NCI-H82 (cell line): ENCODE data around the gene ROBO1.

ENCODE experiments used
- DNase-seq: peaks from one replicate; lab custom pipeline; 2025; lab: John Stamatoyannopoulos, UW

Gene ROBO1

GRCh38 chr3:79467721-79468120, 300.1 kb downstream of the ROBO1 start:
- DNase-seq: no peak

GRCh38 chr3:79461129-79461792, 306.5 kb downstream of the ROBO1 start:
- DNase-seq: no peak

DNA sequence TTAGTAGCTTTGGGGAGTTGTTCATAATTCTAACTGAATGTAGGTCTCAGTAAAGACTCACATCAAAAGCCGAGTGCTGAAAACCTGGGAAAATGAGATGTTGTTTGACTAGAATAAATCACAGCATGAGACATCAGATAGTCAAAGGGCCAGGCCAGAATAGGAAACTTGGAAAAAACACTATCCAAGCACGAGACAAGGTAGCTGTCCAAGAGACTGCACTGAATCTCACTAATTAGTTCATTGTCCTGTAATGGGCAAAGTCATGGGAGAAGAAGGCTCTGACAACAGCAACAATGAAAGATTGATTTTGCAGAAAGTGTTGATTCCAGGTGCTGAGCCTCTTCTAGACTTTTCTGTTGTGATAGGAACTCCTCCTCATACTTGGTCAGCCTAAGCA, 314.2 kb downstream of the ROBO1 start:
- no peak for DNase-seq

DNA sequence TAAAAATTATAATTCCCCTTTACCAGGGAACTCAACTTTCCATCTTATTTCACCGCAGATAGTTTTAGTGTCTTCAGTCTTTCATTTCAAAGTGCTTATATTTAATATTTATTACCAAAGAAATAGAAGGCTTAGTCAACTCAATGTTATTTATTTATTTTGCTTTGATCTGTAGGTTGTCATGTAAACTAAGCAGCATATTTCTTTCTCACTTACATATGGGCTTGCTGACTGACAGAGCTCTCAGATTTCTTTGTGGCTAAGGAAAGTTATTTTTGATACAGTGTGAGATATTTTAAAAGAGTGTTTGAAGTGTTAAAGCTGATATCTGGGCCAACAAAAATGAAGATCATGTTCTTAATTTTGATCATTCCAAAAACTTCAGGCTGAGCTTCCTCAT, 331.4 kb downstream of the ROBO1 start:
- DNase-seq: no peak

- no peak for DNase-seq
Measured at GRCh38 chr3:79427081-79427480, 340.7 kb downstream of the ROBO1 start.

DNA sequence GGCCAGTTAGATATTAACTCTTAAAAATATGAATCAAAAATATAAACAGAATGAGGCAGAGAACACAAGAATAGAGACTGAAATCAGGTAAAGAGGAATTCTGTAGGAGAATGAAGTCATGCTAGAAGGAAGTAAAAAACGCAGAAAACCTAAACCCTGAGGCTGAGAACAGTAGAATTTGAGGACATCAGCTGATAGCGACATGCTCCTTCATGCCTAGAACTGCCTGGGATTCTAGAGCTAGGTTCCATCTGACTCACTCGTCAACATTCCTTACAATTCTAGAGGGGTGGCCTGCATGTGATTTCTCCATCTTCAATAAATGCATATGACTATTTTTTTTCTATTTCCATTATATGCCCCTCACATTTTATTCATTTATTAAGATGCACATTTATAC, 343.0 kb downstream of the ROBO1 start:
- DNase-seq: no peak

DNA sequence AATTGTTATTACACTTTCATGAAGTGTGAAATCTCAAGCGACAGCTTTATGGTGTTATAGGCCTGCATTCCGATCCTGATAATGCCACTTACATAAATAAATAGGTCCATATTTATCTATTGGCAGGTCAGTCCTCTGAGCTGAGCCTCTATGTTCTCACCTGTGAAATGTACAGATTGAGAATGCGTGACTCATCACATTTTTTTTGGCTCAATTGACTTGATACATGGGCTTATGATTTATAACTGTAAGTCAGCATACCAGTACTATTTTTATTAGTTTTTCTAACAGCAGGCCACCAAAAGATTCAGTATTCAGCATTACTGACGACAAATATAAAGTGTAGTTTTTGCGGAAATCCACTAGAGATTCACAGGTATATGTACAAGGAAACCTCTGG, 344.4 kb downstream of the ROBO1 start:
- no peak for DNase-seq

- DNase-seq: no peak
Measured at GRCh38 chr3:79421273-79421672, 346.5 kb downstream of the ROBO1 start.

DNA sequence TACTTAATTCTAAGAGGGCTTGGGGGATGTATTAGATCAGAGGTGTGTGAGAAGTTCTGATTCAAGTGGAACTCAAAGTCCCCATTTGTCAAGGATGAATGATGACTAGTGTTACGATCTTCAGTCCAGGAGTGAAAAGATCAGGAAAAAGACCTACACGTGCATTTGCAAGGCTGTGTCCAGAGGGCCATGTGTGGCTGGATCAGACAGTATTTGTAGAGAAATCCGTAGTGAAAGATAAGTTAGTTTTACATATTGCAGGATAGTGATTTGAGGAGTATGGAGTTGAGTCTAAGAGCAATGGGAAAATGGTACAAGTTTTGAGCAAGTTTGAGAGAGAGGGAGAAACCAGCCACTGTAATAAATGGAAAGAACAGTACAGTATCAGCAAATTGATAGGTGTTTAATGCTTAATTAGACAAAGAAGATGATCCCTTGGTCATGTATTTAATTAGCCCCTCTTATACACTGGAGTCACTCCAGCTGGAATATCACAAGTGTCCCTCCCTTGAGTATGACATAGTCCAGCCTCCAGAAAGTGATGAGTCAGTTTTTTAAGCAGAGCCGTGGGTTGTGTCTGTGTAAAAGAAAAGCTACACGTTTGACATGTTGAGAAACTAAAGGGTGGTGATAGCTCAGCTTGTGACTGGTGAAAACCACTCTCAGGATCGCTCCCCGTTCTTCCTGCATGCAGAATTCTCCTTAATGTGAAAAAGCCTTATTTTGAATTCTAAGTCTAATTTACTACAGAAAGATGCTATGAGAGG, 348.8 kb downstream of the ROBO1 start:
- DNase-seq: no peak

- DNase-seq: no peak
Measured at GRCh38 chr3:79415356-79415755, 352.4 kb downstream of the ROBO1 start.

GRCh38 chr3:79414806-79415205, 353.0 kb downstream of the ROBO1 start:
- no peak for DNase-seq

- no peak for DNase-seq
Measured at GRCh38 chr3:79414035-79414434, 353.8 kb downstream of the ROBO1 start.

DNA sequence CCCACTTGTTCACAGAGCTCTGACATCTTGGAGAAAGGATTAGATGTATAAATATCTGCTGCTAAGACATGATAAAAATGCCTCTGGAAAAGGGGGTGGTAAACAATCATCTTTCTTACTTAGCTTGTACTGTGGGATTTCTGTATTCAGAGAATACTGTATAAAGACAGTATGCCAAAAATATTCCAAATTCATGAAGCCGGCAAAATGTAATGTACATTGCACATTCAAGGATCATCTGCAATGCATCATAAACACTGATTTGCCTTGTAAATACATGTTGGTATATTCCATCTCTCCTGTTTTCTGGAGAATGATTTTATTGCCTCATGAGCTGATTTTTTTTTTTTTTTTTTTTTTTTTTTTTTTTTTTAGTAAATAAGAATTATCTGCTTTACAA, 355.3 kb downstream of the ROBO1 start:
- no peak for DNase-seq

GRCh38 chr3:79410617-79411016, 357.2 kb downstream of the ROBO1 start:
- no peak for DNase-seq

- DNase-seq: no peak
Measured at GRCh38 chr3:79410136-79410535, 357.7 kb downstream of the ROBO1 start.

DNA sequence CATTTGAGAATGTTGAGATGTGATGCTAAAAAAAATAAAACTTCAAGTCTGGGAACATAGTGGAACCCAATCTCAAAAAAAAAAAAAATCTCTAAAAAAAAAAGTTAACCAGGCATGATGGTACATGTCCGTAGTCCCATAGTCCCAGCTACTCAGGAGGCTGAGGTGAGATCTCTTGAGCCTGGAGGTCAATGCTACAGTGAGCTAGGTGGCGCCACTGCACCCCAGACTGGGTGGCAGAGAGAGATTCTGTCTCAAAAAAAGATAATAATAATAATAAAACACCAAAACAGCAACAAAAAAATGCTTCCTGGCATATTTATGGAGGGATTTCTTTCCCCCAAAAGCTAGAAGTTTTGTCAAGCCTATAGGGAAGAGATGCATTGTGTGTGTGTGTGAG, 361.6 kb downstream of the ROBO1 start:
- no peak for DNase-seq

DNA sequence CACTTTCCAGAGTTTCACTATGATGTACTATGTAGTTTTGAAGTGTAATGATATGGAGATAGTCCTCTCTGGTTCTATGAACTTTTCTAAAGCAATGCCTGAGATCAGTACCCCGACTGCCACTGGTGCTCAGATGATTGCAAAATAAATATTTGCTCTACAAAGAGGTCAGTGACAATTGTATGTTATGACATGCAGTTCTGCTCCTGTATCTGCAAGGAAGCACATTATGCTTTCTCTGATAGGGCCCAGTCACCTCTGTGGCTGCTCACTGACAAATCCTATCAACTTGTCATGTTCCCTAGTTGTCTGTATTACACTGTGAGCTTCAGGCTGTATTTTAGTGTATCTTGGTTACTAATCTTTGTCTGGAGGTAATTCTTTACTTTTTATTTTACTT, 362.6 kb downstream of the ROBO1 start:
- no peak for DNase-seq

DNA sequence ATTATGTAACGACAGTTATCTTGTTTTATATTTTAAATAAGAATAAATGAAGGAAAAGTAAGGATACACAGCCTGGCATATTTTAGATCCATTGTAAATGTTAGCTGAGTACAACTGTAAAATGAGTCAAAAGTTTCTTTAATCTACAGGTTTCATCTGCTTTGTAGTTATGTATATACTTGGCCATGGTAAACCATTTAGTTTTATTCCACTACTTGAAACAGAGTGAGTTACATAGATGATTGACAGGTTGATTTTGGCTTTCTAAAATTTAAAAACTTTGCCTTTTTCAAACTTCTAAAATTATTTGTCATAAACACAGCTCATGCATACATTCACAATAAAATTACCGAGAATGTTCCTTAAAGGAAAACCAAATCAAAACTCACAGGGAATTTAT, 371.2 kb downstream of the ROBO1 start:
- no peak for DNase-seq

DNA sequence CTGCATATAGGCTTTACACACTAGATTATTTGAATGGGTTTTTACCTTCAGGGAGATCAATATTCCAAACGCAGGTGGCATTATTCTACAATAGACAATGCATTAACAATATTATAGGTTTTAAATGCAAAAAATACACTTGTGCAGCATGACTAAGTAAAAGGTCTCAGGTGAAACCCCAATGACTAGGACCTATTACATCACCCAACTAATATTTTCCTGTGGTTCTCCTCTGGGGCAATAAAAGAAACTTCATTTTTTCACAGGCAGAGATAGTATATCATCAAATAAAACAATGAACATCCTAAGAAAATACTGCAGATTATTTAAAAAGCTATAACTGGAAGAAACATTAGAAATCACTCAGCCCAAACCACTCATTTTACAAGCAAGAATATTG, 375.3 kb downstream of the ROBO1 start:
- DNase-seq: no peak

DNA sequence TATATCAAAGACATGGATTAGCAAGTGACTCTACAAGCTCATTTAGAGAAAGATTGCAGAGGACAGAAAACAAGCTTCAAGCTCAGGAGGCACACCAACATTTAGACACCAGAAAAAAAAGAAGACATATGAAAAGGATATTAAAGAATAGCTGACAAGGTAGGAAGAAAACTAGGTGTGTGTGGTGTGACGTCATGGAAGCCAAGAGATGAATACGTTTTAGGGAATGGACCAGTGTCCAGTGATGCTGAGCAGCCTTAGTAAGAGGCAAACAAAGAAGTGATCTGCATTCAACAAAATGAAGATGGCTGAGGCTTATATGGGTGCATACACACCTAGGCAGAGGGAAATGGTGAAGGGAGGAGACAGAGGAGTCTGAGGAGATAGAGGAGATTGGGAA, 377.4 kb downstream of the ROBO1 start:
- DNase-seq: no peak

DNA sequence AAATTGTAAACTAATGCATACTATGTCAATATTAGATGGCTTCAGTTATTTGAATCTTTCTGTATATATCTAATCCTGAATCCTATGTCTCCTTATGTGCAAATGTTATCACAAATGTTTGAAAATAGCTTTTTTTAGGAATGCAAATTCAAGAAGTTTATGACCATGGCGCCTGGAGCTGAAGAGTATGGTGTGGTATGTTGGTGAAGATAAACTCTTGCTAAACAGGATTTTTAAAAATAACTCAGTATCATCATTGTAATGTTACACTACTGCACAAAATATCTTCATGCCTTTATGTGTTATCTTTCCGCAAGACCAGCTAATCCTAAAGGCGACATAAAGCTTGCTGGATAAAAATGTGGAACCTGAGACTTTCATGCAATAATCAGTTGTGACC, 382.6 kb downstream of the ROBO1 start:
- no peak for DNase-seq

- no peak for DNase-seq
Measured at GRCh38 chr3:79383402-79384012, 384.3 kb downstream of the ROBO1 start.

GRCh38 chr3:79380581-79380980, 387.2 kb downstream of the ROBO1 start:
- no peak for DNase-seq
